Measurements from ENCODE around the gene WNT9A. TPM values are rescaled to one million over a fixed set of nuclear protein-coding genes. Genes with fewer than 3 reads are reported as not detected.

Gene WNT9A
- polyA plus RNA-seq, 1 donor from 2014 or later, result 0.57 TPM

- no peak for TF ChIP-seq EP300 (conservative IDR thresholded peaks at IDR 0.05; ENCODE audit: poor library complexity, severe bottlenecking)
- TF ChIP-seq, protein P1, sequence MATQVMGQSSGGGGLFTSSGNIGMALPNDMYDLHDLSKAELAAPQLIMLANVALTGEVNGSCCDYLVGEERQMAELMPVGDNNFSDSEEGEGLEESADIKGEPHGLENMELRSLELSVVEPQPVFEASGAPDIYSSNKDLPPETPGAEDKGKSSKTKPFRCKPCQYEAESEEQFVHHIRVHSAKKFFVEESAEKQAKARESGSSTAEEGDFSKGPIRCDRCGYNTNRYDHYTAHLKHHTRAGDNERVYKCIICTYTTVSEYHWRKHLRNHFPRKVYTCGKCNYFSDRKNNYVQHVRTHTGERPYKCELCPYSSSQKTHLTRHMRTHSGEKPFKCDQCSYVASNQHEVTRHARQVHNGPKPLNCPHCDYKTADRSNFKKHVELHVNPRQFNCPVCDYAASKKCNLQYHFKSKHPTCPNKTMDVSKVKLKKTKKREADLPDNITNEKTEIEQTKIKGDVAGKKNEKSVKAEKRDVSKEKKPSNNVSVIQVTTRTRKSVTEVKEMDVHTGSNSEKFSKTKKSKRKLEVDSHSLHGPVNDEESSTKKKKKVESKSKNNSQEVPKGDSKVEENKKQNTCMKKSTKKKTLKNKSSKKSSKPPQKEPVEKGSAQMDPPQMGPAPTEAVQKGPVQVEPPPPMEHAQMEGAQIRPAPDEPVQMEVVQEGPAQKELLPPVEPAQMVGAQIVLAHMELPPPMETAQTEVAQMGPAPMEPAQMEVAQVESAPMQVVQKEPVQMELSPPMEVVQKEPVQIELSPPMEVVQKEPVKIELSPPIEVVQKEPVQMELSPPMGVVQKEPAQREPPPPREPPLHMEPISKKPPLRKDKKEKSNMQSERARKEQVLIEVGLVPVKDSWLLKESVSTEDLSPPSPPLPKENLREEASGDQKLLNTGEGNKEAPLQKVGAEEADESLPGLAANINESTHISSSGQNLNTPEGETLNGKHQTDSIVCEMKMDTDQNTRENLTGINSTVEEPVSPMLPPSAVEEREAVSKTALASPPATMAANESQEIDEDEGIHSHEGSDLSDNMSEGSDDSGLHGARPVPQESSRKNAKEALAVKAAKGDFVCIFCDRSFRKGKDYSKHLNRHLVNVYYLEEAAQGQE (IDR thresholded peaks at IDR 0.05; ENCODE audit: borderline replicate concordance), result no peak
- Histone ChIP-seq H3K9me3 (ENCODE audit: low read length) (no peaks in the 10 kb centered on the region), H3K4me2 (ENCODE audit: low read length) (no peak overlapping the region), H3K4me3 (ENCODE audit: low read length) (no peak overlapping the region), H3K27me3 (ENCODE audit: insufficient read depth, low read depth, low read length) (no peaks in the 10 kb centered on the region), H3K9ac (ENCODE audit: low read length) (no peak overlapping the region), H3K9me2 (ENCODE audit: insufficient read depth, low read length) (no peaks in the 10 kb centered on the region), H3F3A (ENCODE audit: insufficient read depth, low read length, poor library complexity, severe bottlenecking) (no peaks in the 10 kb centered on the region), H3K27ac (ENCODE audit: low read length) (no peak overlapping the region), H4K20me1 (ENCODE audit: insufficient read depth) (no peaks in the 10 kb centered on the region), H2AFZ (ENCODE audit: low read depth, low read length) (no peak overlapping the region), H3K79me2 (replicated peaks; ENCODE audit: insufficient read depth, low read length) (no peaks in the 10 kb centered on the region), H3K36me3 (ENCODE audit: insufficient read depth, low read length) (no peaks in the 10 kb centered on the region)
Observed at GRCh38 chr1:227897704-227898438, 49.9 kb downstream of the WNT9A start.

GRCh38 chr1:227896710-227897655 lies 50.7 kb downstream of the WNT9A start:
- no peak overlapping the region for H2AFZ ChIP-seq (ENCODE audit: low read depth, low read length)
- H3K79me2 ChIP-seq (replicated peaks; ENCODE audit: insufficient read depth, low read length), result no peaks in the 10 kb centered on the region
- H3K27me3 ChIP-seq (ENCODE audit: insufficient read depth, low read depth, low read length), result no peaks in the 10 kb centered on the region
- H4K20me1 ChIP-seq (ENCODE audit: insufficient read depth), result no peaks in the 10 kb centered on the region
- no peaks in the 10 kb centered on the region for H3F3A ChIP-seq (ENCODE audit: insufficient read depth, low read length, poor library complexity, severe bottlenecking)
- no peaks in the 10 kb centered on the region for H3K36me3 ChIP-seq (ENCODE audit: insufficient read depth, low read length)
- H3K27ac ChIP-seq (ENCODE audit: low read length), result no peak overlapping the region
- H3K9me2 ChIP-seq (ENCODE audit: insufficient read depth, low read length), result no peaks in the 10 kb centered on the region
- H3K9me3 ChIP-seq (ENCODE audit: low read length), result no peaks in the 10 kb centered on the region
- H3K4me2 ChIP-seq (ENCODE audit: low read length), result no peak overlapping the region
- H3K4me3 ChIP-seq (ENCODE audit: low read length), result no peak overlapping the region
- TF ChIP-seq, protein P1 (IDR thresholded peaks at IDR 0.05; ENCODE audit: borderline replicate concordance), result no peak
- TF ChIP-seq TAF1 (IDR thresholded peaks at IDR 0.05; ENCODE audit: low read depth) (no peak), RAD21 (conservative IDR thresholded peaks at IDR 0.05) (no peak), EZH2 (IDR thresholded peaks at IDR 0.05; ENCODE audit: borderline replicate concordance, insufficient read depth, low read length, poor library complexity, severe bottlenecking) (no peak), POLR2AphosphoS5 (IDR thresholded peaks at IDR 0.05) (no peak), MXI1 (conservative IDR thresholded peaks at IDR 0.05; ENCODE audit: poor library complexity, severe bottlenecking) (no peak), SMC3 (conservative IDR thresholded peaks at IDR 0.05; ENCODE audit: poor library complexity) (no peak), EP300 (conservative IDR thresholded peaks at IDR 0.05; ENCODE audit: poor library complexity, severe bottlenecking) (no peak)
- TF ChIP-seq, protein P2, sequence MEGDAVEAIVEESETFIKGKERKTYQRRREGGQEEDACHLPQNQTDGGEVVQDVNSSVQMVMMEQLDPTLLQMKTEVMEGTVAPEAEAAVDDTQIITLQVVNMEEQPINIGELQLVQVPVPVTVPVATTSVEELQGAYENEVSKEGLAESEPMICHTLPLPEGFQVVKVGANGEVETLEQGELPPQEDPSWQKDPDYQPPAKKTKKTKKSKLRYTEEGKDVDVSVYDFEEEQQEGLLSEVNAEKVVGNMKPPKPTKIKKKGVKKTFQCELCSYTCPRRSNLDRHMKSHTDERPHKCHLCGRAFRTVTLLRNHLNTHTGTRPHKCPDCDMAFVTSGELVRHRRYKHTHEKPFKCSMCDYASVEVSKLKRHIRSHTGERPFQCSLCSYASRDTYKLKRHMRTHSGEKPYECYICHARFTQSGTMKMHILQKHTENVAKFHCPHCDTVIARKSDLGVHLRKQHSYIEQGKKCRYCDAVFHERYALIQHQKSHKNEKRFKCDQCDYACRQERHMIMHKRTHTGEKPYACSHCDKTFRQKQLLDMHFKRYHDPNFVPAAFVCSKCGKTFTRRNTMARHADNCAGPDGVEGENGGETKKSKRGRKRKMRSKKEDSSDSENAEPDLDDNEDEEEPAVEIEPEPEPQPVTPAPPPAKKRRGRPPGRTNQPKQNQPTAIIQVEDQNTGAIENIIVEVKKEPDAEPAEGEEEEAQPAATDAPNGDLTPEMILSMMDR (IDR thresholded peaks at IDR 0.05; ENCODE audit: poor library complexity, severe bottlenecking), result no peak
- no peak overlapping the region for H3K9ac ChIP-seq (ENCODE audit: low read length)

All from neural cell (in vitro differentiated cells).